ENCODE results near the gene PFDN1.
A peak's percentile ranks its signal among the peaks of the same experiment; 100 is the strongest.

PFDN1 gene

GRCh38 chr5:140302786-140303639 lies at the start of gene PFDN1:
Gene PFDN1 (minus strand): TSS chr5:140303101. CDS start chr5:140303073, 28 bp downstream.
- Histone ChIP-seq H3K9me3 (ENCODE audit: low read length) (no peaks in the 10 kb centered on the region), H3K9me2 (ENCODE audit: low read depth, low read length) (no peaks in the 10 kb centered on the region), H3K4me1 (ENCODE audit: insufficient read depth, low read length, severe bottlenecking) (peaks cover 21% of the 10 kb centered on the region), H3K4me2 (ENCODE audit: low read length) (peak within 1 kb of the TSS; percentile 90), H3K36me3 (ENCODE audit: insufficient read depth, low read length) (peaks cover 20% of the 10 kb centered on the region), H2AFZ (ENCODE audit: low read length) (peak within 1 kb of the TSS; percentile 84), H3F3A (ENCODE audit: insufficient read depth, low read length) (no peaks in the 10 kb centered on the region), H3K4me3 (ENCODE audit: low read depth, low read length, poor library complexity, severe bottlenecking) (peak within 1 kb of the TSS; percentile 99), H3K79me2 (ENCODE audit: insufficient read depth, low read length) (peaks cover 26% of the 10 kb centered on the region), H4K20me1 (ENCODE audit: insufficient read depth, low read length) (no peaks in the 10 kb centered on the region), H3K27me3 (ENCODE audit: insufficient read depth, low read length) (no peaks in the 10 kb centered on the region), H3K27ac (ENCODE audit: low read depth, low read length, poor library complexity, severe bottlenecking) (peak within 1 kb of the TSS; percentile 19), H3K9ac (ENCODE audit: low read length) (peak within 1 kb of the TSS; percentile 96)
- TF ChIP-seq EZH2 (IDR thresholded peaks at IDR 0.05; ENCODE audit: borderline replicate concordance, low read length) (no peak), CTCF (IDR thresholded peaks at IDR 0.05; ENCODE audit: low read length) (no peak)

- Histone ChIP-seq H3K9me3 (ENCODE audit: low read length) (no peaks in the 10 kb centered on the region), H3K9me2 (ENCODE audit: low read depth, low read length) (no peaks in the 10 kb centered on the region), H3K4me2 (ENCODE audit: low read length) (no peak overlapping the region), H2AFZ (ENCODE audit: low read length) (no peak overlapping the region), H3K79me2 (ENCODE audit: insufficient read depth, low read length) (peaks cover 5% of the 10 kb centered on the region; the same call in 1 of the 2 replicates), H4K20me1 (ENCODE audit: insufficient read depth, low read length) (no peaks in the 10 kb centered on the region), H3K9ac (ENCODE audit: low read length) (no peak overlapping the region), H3K4me3 (ENCODE audit: low read depth, low read length, poor library complexity, severe bottlenecking) (no peak overlapping the region), H3F3A (ENCODE audit: insufficient read depth, low read length) (no peaks in the 10 kb centered on the region), H3K36me3 (ENCODE audit: insufficient read depth, low read length) (no peaks in the 10 kb centered on the region), H3K27ac (ENCODE audit: low read depth, low read length, poor library complexity, severe bottlenecking) (no peak overlapping the region), H3K27me3 (ENCODE audit: insufficient read depth, low read length) (no peaks in the 10 kb centered on the region), H3K4me1 (ENCODE audit: insufficient read depth, low read length, severe bottlenecking) (peaks cover 38% of the 10 kb centered on the region)
- no peak for TF ChIP-seq EZH2 (IDR thresholded peaks at IDR 0.05; ENCODE audit: borderline replicate concordance, low read length)
- peak; percentile 82 for TF ChIP-seq CTCF (IDR thresholded peaks at IDR 0.05; ENCODE audit: low read length)
These were observed 48.9 kb upstream of the PFDN1 start for GRCh38 chr5:140351609-140352334.

- no peak overlapping the region for H2AFZ ChIP-seq (ENCODE audit: low read length)
- no peaks in the 10 kb centered on the region for H3F3A ChIP-seq (ENCODE audit: insufficient read depth, low read length)
- H3K4me3 ChIP-seq (ENCODE audit: low read depth, low read length, poor library complexity, severe bottlenecking) = no peak overlapping the region
- H3K27ac ChIP-seq (ENCODE audit: low read depth, low read length, poor library complexity, severe bottlenecking) = peak overlapping the region; percentile 78
- TF ChIP-seq CTCF (IDR thresholded peaks at IDR 0.05; ENCODE audit: low read length) (no peak), EZH2 (IDR thresholded peaks at IDR 0.05; ENCODE audit: borderline replicate concordance, low read length) (no peak)
- H3K9ac ChIP-seq (ENCODE audit: low read length) = no peak overlapping the region
- no peaks in the 10 kb centered on the region for H4K20me1 ChIP-seq (ENCODE audit: insufficient read depth, low read length)
- no peak overlapping the region for H3K4me2 ChIP-seq (ENCODE audit: low read length)
- H3K79me2 ChIP-seq (ENCODE audit: insufficient read depth, low read length) = peaks cover 16% of the 10 kb centered on the region; the same call in 1 of the 2 replicates
- no peaks in the 10 kb centered on the region for H3K9me3 ChIP-seq (ENCODE audit: low read length)
- peaks cover 52% of the 10 kb centered on the region for H3K4me1 ChIP-seq (ENCODE audit: insufficient read depth, low read length, severe bottlenecking)
- H3K27me3 ChIP-seq (ENCODE audit: insufficient read depth, low read length) = no peaks in the 10 kb centered on the region
- H3K9me2 ChIP-seq (ENCODE audit: low read depth, low read length) = no peaks in the 10 kb centered on the region
- H3K36me3 ChIP-seq (ENCODE audit: insufficient read depth, low read length) = peaks cover 9% of the 10 kb centered on the region; the same call in 1 of the 2 replicates
These were observed 46.3 kb upstream of the PFDN1 start for GRCh38 chr5:140349244-140349643.
